Mucosa of descending colon (tissue), 3 donors: Measurements from ENCODE around the gene DSCAML1. TPM values are rescaled to one million over a fixed set of nuclear protein-coding genes. Genes with fewer than 3 reads are reported as not detected.

Source experiments
- ATAC-seq: fragments of 200-7000 bp; cut with Tn5 transposase; one replicate; pipeline ENCODE4 v1.9.1; 2020; ENCODE audit warnings: mild to moderate bottlenecking, moderate library complexity
- DNase-seq, 3 donors: peaks; one replicate each; pipeline ENCODE4 v3.0.0-alpha.2; 2020
- H3K36me3 ChIP-seq: fragments of 200-600 bp; one replicate; pipeline ENCODE4 v1.8.0; 2021; ENCODE audit warnings: low read depth, mild to moderate bottlenecking
- H3K4me1 ChIP-seq: fragments of 200-600 bp; one replicate; pipeline ENCODE4 v1.8.0; 2021; ENCODE audit warnings: low read depth, mild to moderate bottlenecking
- H3K4me3 ChIP-seq: fragments of 200-600 bp; one replicate; pipeline ENCODE4 v1.8.0; 2021; ENCODE audit warnings: mild to moderate bottlenecking
- H3K9me3 ChIP-seq: fragments of 200-600 bp; one replicate; pipeline ENCODE4 v1.8.0; 2021; ENCODE audit warnings: mild to moderate bottlenecking
- intact Hi-C, 2 donors: fragments of 100-400 bp; cut with DNase I in 1 of 2; cut with micrococcal nuclease in 1 of 2; formaldehyde crosslinking; loops; one replicate each; pipeline versions ENCODE4 v1.11.0 to v1.11.1; 2022; cut with DNase I, micrococcal nuclease
- total RNA-seq, 3 donors: library from RNA; stranded (reverse); fragmentation: NEBNext Ultra II Directional in 2 of 3; extraction: Animal tissue kit (Norgen Biotek cat#: 25700) in 2 of 3; gene quantifications; one replicate each; pipeline versions ENCODE4 v1.2.1 to v1.2.4, GENCODE V29; 2021 to 2023
- TF ChIP-seq, protein P1 (sequence below): fragments of 200-600 bp; IDR thresholded peaks from one replicate; pipeline ENCODE4 v1.8.0; 2022; ENCODE audit warnings: antibody characterized with exemption, mild to moderate bottlenecking
- donor health status: DM: no; HTN: no; CAD: no; lungs with moderate emphysema.
- donor health status: DM: no; HTN: no; CAD: no.
- donor health status: DM: no; HTN: yes; CAD: no.

The DSCAML1 gene
- total RNA-seq, 3 donors from 2014 or later, result 5.0 to 5.5 (median 5.3) TPM

DNA sequence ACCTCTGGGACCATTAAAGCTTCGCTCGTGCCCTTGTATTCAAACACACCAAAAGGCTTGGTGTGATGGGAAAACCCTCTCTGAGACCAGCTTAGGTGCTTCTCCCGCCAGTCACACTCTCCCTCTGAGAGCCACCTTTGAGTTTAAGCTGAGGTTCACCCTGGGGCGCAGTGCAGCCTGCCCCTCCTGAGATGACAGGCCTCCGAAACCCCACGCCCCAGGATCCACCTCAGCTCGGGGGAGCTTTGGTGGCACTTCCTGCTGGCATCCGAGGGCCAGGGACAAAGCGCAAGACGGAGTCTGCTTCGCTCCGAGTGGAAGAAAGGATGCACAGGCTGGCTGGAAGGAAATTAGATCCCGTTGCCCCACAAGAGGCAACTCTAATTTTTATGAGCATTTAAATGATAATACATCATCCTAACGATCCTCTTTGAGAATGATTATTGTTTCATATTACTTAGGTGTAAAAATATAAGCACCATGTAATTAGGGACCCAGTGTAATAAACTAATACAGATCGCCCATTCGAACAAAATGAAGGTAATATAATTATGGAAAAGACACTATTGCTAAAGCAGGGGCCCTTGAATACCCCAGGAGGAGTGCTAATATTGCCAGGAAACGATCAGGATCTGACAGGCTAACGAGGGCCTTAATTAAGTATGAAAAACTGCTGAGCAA is 334.7 kb downstream of the DSCAML1 start:
- intact Hi-C loops, result no loop called here
- H3K36me3 ChIP-seq, result no peaks in the 10 kb centered on the region
- no peak overlapping the region for H3K4me3 ChIP-seq
- no peaks in the 10 kb centered on the region for H3K4me1 ChIP-seq
- no peaks in the 10 kb centered on the region for H3K9me3 ChIP-seq
- ATAC-seq, result no peak
- TF ChIP-seq, protein P1, sequence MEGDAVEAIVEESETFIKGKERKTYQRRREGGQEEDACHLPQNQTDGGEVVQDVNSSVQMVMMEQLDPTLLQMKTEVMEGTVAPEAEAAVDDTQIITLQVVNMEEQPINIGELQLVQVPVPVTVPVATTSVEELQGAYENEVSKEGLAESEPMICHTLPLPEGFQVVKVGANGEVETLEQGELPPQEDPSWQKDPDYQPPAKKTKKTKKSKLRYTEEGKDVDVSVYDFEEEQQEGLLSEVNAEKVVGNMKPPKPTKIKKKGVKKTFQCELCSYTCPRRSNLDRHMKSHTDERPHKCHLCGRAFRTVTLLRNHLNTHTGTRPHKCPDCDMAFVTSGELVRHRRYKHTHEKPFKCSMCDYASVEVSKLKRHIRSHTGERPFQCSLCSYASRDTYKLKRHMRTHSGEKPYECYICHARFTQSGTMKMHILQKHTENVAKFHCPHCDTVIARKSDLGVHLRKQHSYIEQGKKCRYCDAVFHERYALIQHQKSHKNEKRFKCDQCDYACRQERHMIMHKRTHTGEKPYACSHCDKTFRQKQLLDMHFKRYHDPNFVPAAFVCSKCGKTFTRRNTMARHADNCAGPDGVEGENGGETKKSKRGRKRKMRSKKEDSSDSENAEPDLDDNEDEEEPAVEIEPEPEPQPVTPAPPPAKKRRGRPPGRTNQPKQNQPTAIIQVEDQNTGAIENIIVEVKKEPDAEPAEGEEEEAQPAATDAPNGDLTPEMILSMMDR, result no peak
- DNase-seq, result no peak

DNA sequence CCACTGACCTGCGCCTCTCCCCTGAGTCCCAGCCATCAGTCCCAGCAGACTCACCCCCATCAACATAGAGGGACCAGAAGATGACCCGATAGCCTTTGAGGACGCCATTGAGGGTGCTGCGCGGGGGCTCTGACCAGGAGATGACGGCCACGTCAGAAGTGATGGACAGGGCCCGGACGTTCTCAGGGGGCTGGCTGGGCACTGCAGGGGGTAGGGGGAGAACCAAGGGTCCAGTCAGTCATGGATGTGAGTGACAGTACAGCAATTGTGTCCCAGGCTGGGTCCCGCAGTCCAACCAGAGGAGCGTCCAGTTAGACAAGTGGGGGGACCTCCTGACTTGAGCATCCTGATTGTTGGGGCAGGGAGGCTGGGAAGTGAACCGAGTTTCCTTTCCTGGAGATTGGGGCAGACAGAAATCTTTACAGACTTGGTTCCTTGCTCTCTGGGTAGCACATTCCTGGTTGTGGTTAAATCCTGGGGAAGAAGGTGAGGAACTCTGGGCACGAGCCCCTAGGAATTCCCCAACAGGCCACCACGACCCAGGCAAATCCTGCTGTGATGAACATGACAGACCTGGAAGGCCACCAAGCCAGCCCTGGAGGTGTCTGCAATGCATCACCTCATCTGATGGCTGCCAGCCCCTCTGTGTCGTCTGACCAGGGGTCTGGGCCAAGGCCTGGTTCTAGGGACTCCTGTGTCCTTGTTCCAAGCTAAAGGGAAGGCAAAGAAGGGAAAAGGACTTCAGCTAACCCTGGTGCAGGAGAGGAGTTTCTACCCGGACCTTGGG is 335.4 kb downstream of the DSCAML1 start:
- DNase-seq (no peak), ATAC-seq (no peak)
- H3K4me1 ChIP-seq, result no peaks in the 10 kb centered on the region
- H3K36me3 ChIP-seq, result no peaks in the 10 kb centered on the region
- no peaks in the 10 kb centered on the region for H3K9me3 ChIP-seq
- intact Hi-C loops, result no loop called here
- H3K4me3 ChIP-seq, result no peak overlapping the region
- TF ChIP-seq, protein P1, result no peak

DNA sequence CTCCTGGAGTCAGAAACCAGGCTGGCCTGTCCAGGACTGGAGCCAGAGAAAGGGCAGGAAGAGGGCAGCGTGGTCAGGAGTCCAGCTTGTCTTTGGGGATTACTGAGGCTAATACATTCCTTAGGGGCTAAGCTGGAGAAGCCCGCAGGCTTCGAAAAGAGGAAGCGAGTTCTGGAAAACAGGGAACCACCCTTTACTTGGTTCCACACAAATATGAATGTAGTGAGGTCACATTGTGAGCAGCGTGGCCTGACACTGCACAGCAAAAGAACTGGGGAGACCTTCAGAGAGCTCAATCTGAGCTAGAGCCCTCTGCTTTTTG is 337.1 kb downstream of the DSCAML1 start:
- H3K4me3 ChIP-seq, result no peak overlapping the region
- intact Hi-C loops, result no loop called here
- ATAC-seq (no peak), DNase-seq (no peak)
- H3K36me3 ChIP-seq, result no peaks in the 10 kb centered on the region
- no peaks in the 10 kb centered on the region for H3K4me1 ChIP-seq
- H3K9me3 ChIP-seq, result no peaks in the 10 kb centered on the region
- TF ChIP-seq, protein P1, result no peak

DNA sequence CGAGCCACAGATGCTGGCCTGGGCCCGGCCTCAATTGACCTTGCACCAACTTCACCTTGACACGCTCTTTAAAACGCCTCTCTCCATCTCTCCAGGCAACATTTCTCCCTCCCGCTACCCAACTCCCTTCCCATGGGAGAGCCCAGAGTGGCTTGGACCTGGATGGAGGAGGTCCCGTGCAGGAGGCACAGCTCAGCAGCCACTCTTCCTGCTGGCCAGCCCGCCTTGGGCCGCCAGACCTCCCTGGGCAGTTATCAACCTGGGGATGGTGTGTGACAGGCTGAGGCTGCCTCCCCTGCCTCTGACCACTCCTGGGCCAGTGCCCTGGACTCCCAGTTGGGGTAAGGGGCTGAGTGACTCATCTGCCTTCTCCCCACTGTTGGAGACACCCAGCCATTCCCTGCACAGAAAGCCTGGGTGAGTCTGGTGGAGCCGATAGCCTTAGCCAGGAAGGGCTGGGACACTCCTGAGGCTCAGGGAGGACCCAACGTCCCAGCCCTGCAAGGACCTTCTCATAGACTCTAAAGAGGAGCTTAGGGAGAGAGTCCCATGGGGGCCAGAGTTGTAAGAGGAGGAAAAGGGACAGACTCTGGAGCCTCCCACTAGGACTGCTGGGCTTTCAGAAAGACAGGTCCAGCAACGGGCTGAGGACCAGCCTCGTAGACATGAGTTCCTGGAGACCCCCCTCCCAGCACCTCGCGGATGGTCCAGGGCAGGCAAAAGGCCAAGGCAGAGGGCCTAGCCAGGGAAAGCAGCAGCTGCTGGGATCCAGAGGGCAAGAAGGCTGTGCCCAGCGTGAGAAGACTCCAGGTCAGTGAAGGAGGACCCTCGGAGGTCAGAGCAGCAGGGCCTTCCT is 337.7 kb downstream of the DSCAML1 start:
- intact Hi-C loops, result no loop called here
- TF ChIP-seq, protein P1, result no peak
- Histone ChIP-seq H3K9me3 (no peaks in the 10 kb centered on the region), H3K4me1 (no peaks in the 10 kb centered on the region), H3K4me3 (no peak overlapping the region), H3K36me3 (no peaks in the 10 kb centered on the region)
- DNase-seq (no peak), ATAC-seq (no peak)

DNA sequence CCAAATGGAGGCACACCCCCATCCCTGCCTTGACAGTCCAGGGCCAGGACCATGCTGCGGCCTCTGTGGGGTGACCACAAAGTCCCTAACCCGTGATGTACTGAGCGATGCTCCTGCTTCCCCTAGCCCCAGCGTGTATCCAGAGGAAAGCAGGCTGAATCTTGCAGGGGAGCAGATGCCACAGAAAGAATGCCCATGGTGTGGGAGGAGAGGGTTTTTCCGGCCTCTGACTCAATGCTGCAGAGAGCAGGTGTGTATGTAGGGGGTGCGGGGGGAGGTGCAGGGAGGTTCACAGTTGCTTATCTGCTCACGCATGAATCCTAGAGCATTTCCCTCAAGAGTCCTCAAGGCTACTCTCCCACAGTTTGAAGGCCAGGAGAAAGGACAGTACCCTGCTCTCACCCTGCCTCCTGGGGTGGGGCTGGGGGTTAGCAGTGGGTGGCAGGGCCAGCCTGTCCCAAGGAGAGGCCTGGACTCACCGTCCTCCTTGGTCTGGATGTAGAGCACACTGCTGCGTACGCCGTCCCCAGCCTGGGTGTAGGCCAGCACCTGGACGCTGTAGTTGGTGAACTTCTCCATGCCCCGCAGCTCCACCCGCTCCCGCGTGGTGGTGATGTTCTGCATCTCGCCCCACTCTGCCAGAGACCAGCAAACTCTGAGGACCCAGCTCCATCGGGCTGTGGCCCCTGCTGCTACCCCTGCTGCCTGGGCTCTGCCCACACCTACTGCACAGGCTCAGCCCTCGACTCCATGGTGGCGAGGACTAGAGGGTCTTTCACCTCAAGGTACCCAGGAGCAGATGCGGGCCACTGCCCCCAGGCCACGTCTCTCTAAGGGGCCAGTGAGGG is 338.5 kb downstream of the DSCAML1 start:
- H3K9me3 ChIP-seq, result no peaks in the 10 kb centered on the region
- TF ChIP-seq, protein P1, result no peak
- DNase-seq (no peak), ATAC-seq (no peak)
- H3K36me3 ChIP-seq, result no peaks in the 10 kb centered on the region
- intact Hi-C loops, result no loop called here
- no peaks in the 10 kb centered on the region for H3K4me1 ChIP-seq
- no peak overlapping the region for H3K4me3 ChIP-seq
